ENCODE results near the gene SHISA9. TPM values are rescaled to one million over a fixed set of nuclear protein-coding genes. Genes with fewer than 3 reads are reported as not detected.
"Not testable (repeated sequence)": the region's sequence is repeated elsewhere in the genome, so short reads cannot be mapped to it uniquely, and the experiment has no call there.

The SHISA9 gene
- total RNA-seq, 1 donor from 2014 or later, result not detected

DNA sequence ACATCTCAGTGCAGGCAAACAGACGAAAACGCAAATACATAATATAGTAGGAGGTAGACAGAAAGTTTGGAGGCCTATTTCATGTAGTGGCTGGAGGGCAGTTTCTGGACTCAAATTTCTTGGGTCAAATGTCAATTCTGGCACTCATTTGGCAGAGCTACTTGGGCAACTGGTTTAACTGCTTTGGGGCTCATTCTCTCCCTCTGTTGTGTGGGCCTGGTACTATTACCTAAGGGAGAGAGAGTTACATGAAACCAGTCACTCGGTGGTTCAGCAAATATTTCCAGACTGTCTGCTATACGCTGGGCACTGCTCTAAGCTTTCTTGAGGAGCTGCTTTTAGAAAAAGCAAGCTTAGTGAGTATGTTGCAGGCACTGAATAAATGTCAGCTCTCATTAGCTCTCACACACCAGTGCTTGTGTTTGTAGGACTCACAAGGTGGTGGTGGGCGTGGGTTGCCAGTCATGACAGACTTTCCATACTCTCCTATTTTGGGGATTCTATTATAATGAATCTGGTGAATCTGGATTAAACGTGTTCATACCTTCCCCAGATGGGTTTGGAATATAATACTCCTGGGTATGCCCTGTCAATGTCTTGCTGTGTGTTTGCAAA is 1.8 kb upstream of the SHISA9 start:
- DNase-seq (ENCODE audit: low read depth in 2 of 2), result no peak

DNA sequence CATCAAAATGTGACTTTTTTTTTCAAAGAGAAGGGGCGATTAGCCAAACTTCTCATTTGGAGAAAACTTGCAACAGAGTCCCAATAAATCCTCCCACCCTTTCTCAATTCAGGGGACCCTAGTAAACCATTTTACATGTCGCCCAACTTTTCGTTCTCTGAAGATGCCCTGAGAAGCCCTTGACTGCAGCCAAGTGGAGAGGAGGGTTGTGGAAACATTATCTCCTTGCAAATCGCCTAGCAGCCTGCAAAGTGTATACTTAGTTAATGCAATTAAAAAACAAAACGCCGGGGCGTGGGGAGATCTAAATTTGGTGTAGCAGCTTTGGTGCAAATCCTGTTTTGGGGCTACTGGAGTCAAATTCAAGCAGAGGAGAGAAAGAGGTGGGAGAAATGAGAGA is 1.2 kb upstream of the SHISA9 start:
- DNase-seq (ENCODE audit: low read depth in 2 of 2), result no peak

DNA sequence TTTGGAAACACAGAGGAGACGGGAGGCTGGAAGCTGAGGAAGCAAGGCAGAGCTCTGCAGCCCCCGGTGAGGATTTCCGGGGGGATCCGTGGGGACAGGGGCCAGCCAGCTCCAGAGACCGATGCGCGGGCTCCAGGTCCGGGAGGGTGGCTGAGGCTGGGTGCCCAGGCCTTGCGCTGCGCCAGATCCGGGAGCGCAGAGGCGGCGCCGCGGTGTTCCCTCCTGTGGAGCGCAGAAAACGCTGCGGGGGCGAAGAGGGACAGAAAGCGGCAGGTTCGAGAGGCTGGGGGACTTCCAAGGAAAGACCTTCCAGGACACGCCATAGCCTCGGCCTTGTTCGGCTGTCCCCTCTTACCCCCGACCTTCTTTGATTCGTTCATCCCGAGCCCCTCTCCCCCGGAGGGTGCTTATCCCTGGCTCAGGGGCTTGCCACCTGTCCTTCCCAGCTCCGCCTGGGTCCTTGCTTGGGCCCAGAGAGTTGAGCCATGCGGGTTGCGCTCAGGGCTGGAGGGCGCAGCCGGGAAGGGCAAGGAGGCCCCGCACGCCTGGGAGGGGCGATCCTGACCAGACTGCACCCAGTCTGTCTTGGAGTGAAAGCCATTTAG is 697 bp upstream of the SHISA9 start:
- no peak for DNase-seq (ENCODE audit: low read depth in 2 of 2)

DNA sequence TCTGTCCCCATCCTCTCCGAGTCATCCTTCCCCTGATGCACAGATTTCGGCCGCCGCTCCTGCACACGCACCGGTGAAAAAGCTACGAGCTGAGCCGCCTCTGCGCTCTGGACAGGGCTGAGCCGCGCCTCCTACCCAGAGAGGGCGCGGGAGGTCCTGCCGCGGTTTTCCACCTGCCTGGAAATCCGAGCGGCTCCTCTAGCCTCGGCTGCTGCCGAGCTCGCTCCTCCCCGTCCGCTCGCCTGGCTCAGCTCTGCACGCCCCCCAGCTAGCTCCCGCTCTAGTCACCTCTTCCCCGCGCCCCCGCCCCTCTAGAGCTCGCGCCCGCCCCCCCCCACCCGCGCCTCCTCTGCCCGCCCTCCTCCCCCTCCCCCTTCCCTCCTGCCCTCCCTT is 198 bp upstream of the SHISA9 start:
- no peak for DNase-seq (ENCODE audit: low read depth in 2 of 2)

DNA sequence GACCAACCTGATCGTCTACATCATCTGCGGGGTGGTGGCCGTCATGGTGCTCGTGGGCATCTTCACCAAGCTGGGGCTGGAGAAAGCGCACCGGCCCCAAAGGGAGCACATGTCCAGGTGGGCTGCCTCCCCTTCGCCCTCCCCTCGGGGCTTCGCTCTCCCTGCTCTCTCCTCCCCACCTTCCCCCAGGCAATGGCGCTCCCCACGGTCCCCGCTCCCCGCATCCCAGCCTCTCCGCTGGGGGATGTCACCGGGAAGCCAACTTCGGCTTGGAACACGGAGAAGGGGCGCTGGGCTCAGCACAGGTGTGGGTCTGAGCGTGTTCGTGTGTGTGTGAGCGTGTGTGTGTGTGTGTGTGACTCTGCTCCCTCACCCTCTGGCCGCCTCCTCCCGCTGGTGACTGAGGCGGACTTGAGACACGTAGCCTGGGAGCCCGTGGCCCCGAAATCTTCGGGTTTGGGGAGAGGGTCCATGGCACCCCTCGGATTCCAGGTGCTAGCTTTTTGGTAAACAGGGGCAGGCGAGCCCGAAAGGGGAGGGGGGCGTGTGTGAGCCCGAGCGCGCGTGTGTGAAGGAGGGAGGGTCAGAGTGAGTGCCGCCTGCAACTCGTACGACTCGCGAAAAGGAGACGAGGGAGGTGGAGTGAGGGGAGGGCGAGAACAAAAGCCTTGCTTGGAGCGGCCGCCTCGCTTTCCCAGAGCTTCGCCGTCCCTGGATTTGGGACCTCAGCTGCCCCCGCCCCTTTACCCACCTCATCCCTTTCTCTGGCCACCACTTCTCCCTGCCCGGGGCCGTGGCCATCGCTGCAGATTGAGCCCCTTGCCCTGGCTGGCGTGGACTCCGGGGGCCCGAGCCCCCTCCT is 1.3 kb downstream of the SHISA9 start:
- no peak for DNase-seq (ENCODE audit: low read depth in 2 of 2)

DNA sequence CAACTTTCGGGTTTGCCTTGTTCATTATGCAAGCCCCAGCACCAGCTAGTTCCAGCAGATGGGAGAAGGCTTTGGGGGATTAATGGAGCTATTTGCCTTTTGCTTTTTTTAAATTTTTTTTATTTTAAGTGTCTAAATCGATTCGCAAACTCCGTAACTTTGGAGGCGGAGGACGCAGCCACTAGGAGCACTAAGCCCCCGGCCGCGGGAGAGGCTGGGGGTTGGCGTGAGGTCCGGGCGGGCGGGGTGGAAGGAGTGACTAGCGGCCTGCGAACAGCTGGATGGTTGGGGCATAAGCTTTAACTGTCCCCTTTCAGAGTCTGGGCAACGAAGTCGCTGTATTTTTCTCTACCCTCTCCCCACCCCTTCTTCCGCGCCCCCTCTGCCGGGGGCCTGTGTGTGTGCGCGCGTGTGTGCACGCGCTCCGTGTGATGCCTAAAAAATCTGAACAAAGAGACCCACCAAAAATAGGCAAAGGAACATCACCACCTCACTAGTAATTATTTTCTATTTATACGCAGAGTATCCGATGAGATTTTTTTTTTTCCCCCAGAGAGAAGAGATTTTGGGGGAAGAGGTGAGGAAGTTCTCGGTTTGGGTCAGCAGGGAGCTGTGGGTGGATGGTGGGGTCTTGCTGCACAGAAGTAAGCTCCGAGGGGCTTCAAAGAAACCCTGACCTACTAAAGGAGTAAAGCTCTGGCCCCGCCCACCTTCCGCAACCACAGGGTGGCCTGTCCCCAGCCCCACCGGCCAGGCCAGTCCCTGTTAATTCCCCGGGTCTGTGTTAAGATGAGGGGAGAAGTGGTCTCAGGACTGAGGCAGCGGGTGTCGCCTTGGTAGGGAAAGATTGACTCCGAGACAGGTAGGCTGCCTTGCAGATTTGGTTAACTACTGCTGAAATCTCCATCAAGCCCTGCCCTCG is 2.3 kb downstream of the SHISA9 start:
- DNase-seq (ENCODE audit: low read depth in 2 of 2), result no peak

DNA sequence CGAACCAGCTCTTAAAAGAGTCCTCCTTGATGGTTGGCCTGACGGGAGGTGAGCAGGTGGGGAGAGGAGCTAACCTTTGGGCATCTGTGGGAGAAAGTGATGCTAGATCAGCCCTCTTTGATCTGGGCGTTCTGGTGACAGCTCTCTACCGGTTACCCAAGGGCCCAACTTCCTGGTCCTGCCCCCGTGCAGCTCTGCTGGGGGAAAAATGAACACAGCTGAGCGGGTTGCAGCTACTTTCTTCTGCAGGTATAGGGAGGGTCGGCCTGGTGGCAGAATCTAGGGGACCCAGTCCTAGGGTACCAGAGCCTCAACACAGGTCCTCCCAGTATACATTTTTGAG is 2.9 kb downstream of the SHISA9 start:
- no peak for DNase-seq (ENCODE audit: low read depth in 2 of 2)

DNA sequence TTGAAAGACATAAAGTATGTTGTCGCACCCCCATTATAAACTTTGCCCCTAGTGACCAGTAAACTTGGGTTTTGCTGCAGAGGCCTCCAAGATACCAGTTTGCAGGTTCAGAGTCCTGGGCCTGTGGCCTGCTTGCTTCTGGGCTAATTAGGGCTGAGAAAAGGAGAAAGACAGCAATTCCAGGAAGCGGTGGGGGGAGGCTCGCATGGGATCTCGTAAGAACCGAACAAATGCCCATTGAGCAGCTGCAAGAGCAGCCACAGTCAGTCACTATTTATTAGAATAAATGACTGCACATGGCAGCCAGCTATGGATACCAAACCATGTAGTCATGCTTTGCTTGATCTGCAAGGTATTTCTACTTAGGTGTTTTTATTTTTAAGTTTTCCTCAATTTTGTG is 4.9 kb downstream of the SHISA9 start:
- no peak for DNase-seq (ENCODE audit: low read depth in 2 of 2)

DNA sequence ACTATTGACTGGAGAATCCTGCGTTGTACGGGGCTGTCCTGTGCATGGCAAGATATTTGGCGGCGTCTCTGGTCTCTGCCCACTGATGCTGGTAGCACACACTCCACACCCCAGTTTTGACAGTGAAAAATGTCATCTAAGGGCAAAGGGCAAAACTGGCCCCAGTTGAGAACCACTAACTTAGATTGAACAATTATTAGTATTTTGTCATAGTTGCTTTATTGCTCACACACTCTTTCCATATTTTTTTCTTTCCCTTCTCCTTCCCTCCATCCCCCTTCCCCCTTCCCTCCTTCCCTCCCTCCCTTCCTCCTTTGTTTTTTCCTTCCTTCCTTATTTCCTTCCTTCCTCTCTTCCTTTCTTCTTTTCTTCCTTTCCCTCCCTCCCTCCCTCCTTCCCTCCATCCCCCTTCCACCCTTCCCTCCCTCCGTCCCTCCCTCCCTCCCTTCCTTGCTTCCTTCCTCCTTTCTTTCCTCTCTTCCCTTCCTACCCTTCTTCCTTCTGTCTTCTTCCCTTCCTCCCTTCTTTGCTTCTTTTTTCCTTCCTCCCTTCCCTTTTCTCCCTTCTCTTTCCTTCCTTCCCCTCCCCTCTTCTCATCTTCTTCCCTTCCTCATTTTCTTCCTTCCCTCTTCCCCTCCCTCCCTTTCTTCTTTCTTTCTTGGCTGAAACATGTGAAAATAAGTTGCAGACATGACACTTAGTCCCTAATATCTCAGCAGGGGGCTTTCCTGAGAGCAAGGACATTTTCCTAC is 5.5 kb downstream of the SHISA9 start:
- no peak for DNase-seq (ENCODE audit: low read depth in 2 of 2)

DNA sequence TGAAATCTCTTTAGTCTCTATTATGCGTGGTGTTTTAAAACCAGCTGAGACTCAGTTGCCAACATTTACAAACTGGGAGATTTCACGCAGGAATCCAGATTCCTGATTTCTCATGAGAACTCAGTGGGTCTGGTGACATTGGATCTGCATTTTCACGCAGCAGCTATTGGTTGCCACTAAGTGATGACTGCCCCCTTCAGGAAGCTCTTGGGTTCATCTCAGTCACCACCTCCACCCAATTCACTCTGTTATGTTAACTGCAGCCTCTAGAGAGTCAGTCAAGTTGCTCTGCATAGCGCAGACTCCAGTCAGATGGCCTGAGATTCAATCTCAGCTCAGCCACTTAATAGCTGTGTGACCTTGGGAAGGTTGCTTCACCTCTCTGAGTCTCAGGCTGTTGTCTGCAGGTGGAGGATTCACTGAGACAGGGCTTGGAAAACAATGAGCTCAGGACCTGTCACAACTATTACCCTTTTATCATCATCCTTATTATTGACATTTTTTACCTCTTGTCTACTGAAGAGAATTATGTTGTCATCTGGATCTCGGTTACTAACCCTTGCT is 6.4 kb downstream of the SHISA9 start:
- no peak for DNase-seq (ENCODE audit: low read depth in 2 of 2)

DNA sequence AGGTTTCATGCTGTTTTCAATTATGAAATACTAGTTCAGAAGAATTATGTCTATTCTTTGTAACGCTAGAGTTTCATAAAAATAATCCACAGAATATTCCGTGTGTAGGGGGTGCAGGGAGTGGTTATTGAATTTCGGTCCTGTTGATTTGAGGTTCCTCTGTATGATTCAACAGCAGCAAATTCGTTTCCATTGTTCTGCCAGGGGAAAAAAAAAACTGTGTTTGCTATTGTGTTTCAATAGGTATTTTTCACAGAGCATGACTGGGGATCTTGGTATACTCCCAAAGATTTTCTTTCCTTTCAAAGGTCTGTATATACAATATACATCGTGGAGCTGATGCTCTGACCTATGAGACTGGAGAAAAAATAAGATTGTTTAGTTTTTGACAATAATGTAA is 15.8 kb downstream of the SHISA9 start:
- DNase-seq (ENCODE audit: low read depth in 2 of 2), result no peak

DNA sequence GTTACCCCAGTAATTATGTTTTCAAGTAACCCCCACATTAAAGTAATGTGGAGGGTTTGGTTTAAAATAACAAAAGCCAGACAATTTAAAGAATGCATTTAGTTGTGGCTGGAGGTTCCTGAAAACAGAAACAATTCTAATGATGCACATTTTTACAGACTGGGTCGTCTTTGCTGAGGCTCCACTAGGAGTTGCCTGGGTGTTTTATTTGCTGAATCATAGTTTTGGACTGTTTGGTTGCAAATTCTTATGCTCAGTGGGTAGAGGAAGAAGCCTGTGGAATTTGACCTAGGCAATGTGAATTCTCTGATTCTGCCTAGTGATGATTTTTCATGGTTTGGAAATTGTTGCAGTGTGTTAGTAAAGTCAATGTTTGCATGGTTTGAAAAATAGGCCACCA is 16.3 kb downstream of the SHISA9 start:
- no peak for DNase-seq (ENCODE audit: low read depth in 2 of 2)

DNA sequence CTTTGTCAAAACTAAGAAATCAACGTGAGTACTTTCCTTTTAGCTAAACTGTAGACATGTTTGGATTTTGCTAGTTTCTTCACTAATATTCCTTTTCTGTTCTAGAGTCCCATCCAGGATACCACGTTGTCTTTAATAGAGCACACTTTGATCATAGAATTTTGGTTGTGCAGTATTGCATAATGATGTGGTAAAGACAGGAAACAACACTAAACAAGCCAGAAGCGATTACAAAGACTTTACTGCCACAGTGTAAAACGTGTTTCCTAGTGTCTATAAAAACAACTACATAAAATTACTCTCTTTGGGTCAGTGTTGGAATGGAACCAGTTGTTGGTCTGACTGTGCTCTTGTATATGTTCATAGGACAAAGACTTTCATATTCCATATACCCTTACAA is 19.3 kb downstream of the SHISA9 start:
- DNase-seq (ENCODE audit: low read depth in 2 of 2), result no peak

DNA sequence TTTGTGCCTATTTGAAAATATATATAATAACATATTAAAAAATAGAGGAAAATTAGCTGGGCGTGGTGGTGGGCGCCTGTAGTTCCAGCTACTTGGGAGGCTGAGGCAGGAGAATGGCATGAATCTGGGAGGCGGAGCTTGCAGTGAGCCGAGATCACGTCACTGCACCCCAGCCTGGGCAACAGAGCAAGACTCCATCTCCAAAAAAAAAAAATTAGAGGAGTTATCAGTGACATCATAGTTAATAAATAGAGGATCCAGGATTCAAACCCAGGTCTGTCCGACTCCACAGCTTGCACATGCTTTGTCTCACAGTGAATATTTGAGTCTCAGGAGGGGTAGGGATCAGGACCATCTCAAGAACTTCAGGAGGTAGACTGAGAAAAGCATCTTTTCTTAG is 22.2 kb downstream of the SHISA9 start:
- not testable (repeated sequence) for DNase-seq (ENCODE audit: low read depth in 2 of 2)

DNA sequence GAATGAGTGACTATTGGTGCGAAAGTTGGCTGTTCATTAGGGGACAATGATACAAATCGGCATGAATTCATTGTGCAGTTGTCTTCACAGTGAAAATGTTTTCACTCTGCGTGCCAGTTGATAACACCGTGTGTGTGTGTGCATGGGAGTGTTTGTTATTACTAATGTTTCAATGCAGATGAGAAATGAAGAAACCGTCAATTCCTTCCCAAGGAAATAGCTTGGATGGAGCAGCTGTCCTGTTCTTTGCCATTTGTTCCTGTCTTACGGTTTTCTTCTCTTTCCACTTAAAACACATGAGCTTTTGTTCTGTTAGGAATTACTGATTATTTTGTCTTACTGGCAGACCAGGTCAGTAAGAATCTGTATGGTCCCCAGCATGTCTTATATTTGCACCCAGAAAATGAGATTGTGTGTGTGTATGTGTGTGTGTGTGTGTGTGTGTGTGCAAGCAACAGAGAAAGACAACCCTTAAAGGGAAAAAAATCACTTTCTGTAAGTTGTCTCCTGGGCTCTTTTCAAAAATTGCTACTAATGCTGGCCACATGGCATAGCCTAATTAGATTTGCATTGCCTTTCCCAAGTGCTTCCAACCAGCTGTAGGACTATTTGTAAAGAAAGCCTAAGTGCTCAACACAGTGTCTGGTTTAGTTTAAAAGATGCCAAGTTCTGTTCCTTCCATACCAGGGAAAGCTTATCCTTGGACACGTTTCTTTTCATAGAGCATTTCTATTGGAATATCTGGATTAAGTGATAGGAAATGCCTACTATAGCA is 23.8 kb downstream of the SHISA9 start:
- no peak for DNase-seq (ENCODE audit: low read depth in 2 of 2)

DNA sequence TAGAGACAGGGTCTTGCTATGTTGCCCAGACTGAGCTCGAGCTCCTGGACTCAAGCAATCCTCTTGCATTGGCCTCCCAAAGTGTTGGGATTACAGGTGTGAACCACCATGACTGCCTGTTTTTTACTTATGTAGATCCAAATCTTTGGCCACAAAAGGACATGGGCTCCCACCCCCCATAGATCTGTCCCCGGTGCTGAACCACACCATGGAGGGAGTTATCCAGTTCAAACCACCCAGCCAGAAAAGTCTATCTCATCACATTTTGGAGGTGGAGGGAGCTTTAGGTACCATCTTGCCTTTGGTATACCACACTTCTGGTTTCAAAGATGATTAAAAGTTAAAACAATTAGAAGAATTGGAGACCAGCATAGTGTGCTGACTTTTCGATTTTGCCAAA is 26.2 kb downstream of the SHISA9 start:
- no peak for DNase-seq (ENCODE audit: low read depth in 2 of 2)

DNA sequence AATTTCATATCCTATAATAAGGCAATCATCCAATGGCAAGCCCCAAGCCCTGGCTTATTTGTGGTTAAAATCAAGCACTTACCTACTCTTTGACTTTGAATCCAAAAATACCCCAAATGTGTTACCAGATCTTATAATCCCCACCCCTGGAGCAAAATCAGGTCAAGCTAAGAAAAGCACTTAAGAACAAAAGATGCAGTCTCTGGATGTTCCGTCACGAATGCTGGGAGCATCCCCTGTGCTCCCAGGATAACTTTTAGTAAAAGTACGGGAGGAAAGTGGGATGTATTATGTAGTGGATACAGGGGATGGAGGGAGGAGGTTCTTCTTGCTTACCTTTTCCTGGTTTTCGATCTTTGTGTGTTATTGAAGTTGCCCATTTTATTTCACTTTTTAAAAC is 29.5 kb downstream of the SHISA9 start:
- no peak for DNase-seq (ENCODE audit: low read depth in 2 of 2)

DNA sequence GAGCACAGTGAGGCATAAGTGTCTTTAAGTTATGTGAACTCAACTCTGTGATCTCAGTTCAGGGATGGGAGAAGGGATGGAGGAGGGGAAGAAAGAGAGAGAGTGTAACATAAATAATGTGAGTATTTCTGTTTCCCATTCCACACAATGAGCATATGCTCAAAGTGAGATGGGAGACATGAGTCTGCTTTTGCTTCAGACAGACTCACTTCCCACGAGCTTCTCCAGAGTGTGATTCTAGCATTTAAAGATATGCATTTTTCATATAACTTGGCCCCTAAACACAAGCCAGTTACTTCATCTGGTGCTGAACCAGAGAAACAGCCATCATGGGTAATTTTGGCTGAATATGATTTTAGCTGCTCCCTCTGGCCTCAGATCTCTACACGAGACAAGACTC is 35.0 kb downstream of the SHISA9 start:
- no peak for DNase-seq (ENCODE audit: low read depth in 2 of 2)

DNA sequence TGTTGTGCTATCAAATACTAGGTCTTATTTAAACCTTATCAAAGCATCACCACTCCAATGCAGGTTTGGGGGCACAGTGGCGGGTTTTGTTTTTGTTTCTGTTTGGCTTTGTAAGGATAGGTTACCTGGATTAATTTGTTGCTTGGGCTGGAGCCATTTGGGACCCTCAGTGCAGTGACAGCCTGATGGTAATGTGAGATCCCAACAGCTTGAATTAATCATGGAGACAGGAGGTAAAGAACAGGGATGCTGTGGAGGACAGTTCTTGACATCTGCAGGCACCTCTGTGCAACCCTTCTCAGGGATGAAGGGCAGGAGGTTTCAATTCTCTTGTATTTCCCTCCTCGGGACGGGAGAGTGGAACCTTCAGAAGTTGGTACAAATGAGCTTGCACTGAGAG is 40.5 kb downstream of the SHISA9 start:
- no peak for DNase-seq (ENCODE audit: low read depth in 2 of 2)

DNA sequence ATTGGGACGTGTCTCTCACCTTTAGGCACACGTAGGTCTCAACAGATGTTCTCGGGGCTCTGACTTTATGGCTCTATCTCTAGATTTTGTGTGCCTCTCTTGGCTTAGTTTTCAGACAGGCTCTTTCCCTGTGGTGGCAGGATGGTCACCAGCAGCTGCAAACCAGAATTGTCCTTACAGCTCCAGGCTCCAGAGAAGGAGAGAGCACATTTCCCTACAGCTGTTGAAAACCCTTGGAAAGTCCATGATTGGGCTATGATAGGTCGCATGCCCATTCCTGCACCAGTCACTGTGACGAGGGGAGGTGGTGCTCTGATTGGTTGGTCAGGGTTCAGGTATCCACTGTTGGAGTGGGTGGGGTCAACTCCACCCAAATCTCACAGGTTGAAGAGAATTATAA is 41.5 kb downstream of the SHISA9 start:
- no peak for DNase-seq (ENCODE audit: low read depth in 2 of 2)

Measured in dermis microvascular lymphatic vessel endothelial cell (primary cell).